Measurements from ENCODE around the gene MBD3.
"Not testable (repeated sequence)": the region's sequence is repeated elsewhere in the genome, so short reads cannot be mapped to it uniquely, and the experiment has no call there.

MBD3 gene

DNA sequence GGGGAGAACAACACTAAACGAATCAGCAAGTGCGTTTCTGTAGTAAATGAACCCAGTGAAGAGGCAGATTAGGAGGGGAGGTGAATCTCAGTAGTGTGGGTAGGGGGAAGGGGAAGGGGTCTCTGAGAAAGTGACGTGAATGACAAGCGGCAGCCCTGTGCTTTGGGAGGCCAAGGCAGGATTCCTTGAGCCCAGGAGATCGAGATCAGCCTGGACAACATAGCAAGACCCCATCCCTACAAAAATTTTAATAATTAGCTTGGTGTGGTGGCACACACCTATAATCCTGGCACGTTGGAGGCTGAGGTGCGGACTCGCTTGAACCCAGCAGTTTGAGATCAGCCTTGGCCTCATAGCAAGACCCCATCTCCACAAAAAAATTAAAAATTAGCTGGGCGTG, 60.7 kb downstream of the MBD3 start:
- H3K36me3 ChIP-seq (replicated peaks; ENCODE audit: low read depth, low read length), result no peaks in the 10 kb centered on the region
- TF ChIP-seq EZH2phosphoT487 (IDR thresholded peaks at IDR 0.05; ENCODE audit: low read depth), result no peak
- TF ChIP-seq, protein P1, sequence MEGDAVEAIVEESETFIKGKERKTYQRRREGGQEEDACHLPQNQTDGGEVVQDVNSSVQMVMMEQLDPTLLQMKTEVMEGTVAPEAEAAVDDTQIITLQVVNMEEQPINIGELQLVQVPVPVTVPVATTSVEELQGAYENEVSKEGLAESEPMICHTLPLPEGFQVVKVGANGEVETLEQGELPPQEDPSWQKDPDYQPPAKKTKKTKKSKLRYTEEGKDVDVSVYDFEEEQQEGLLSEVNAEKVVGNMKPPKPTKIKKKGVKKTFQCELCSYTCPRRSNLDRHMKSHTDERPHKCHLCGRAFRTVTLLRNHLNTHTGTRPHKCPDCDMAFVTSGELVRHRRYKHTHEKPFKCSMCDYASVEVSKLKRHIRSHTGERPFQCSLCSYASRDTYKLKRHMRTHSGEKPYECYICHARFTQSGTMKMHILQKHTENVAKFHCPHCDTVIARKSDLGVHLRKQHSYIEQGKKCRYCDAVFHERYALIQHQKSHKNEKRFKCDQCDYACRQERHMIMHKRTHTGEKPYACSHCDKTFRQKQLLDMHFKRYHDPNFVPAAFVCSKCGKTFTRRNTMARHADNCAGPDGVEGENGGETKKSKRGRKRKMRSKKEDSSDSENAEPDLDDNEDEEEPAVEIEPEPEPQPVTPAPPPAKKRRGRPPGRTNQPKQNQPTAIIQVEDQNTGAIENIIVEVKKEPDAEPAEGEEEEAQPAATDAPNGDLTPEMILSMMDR (IDR thresholded peaks at IDR 0.05; ENCODE audit: low read depth, low read length), result no peak
- no peak overlapping the region for H3K27ac ChIP-seq (ENCODE audit: low read length)
- no peaks in the 10 kb centered on the region for H3K9me3 ChIP-seq (ENCODE audit: insufficient read depth, low read length)
- no peak overlapping the region for H3K9ac ChIP-seq (ENCODE audit: low read length)
- no peaks in the 10 kb centered on the region for H3K79me2 ChIP-seq (ENCODE audit: low read length)
- no peaks in the 10 kb centered on the region for H3K4me1 ChIP-seq (ENCODE audit: low read length)
- H2AFZ ChIP-seq (ENCODE audit: low read depth, low read length), result no peak overlapping the region
- no peaks in the 10 kb centered on the region for H4K20me1 ChIP-seq (ENCODE audit: insufficient read depth, low read length)
- no peaks in the 10 kb centered on the region for H3K27me3 ChIP-seq (ENCODE audit: low read depth, low read length)
- H3K4me2 ChIP-seq (ENCODE audit: low read length), result no peak overlapping the region
- no peak overlapping the region for H3K4me3 ChIP-seq (ENCODE audit: low read length)

DNA sequence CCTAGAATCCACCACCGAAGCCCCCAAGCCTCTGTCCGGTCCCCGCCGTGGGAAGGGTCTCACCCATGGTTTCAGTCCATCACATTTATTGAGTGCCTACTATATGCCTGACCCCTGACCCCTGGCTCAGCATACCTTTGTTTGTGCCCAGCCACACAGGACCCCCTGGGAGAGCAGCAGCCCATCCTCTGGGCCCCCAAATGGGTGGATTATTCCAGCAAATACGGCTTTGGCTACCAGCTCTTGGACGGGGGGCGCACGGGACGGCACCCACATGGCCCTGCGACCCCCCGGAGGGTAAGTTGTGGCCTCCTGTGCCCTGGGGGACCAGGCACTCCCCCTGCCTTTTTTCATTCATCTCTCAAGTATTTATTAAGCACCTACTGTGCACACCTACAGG, 61.1 kb downstream of the MBD3 start:
- no peaks in the 10 kb centered on the region for H3K27me3 ChIP-seq (ENCODE audit: low read depth, low read length)
- H3K36me3 ChIP-seq (replicated peaks; ENCODE audit: low read depth, low read length), result no peaks in the 10 kb centered on the region
- H3K79me2 ChIP-seq (ENCODE audit: low read length), result no peaks in the 10 kb centered on the region
- TF ChIP-seq, protein P1 (IDR thresholded peaks at IDR 0.05; ENCODE audit: low read depth, low read length), result no peak
- no peak for TF ChIP-seq EZH2phosphoT487 (IDR thresholded peaks at IDR 0.05; ENCODE audit: low read depth)
- no peak overlapping the region for H3K4me2 ChIP-seq (ENCODE audit: low read length)
- no peak overlapping the region for H3K27ac ChIP-seq (ENCODE audit: low read length)
- H3K4me3 ChIP-seq (ENCODE audit: low read length), result no peak overlapping the region
- H4K20me1 ChIP-seq (ENCODE audit: insufficient read depth, low read length), result no peaks in the 10 kb centered on the region
- H2AFZ ChIP-seq (ENCODE audit: low read depth, low read length), result no peak overlapping the region
- H3K4me1 ChIP-seq (ENCODE audit: low read length), result no peaks in the 10 kb centered on the region
- no peaks in the 10 kb centered on the region for H3K9me3 ChIP-seq (ENCODE audit: insufficient read depth, low read length)
- no peak overlapping the region for H3K9ac ChIP-seq (ENCODE audit: low read length)

DNA sequence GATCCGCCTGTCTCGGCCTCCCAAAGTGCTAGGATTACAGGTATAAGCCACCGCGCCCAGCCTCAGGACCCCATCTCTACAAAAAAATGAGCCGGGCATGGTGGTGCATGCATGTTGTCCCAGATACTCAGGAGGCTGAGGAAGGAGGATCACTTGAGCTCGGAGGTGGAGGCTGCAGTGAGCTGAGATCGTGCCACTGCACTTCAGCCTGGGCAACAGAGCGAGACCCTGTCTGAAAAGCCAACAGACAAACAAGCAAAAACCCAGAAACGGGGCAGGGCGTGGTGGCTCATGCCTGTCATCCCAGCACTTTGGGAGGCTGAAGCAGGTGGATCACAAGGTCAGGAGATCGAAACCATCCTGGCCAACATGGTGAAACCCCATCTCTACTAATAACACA, 61.8 kb downstream of the MBD3 start:
- not testable (repeated sequence) for H3K27me3 ChIP-seq (ENCODE audit: low read depth, low read length); H3K4me2 ChIP-seq (ENCODE audit: low read length); H4K20me1 ChIP-seq (ENCODE audit: insufficient read depth, low read length); H2AFZ ChIP-seq (ENCODE audit: low read depth, low read length); H3K79me2 ChIP-seq (ENCODE audit: low read length); H3K4me1 ChIP-seq (ENCODE audit: low read length); H3K9ac ChIP-seq (ENCODE audit: low read length); H3K27ac ChIP-seq (ENCODE audit: low read length); H3K36me3 ChIP-seq (replicated peaks; ENCODE audit: low read depth, low read length); H3K4me3 ChIP-seq (ENCODE audit: low read length); H3K9me3 ChIP-seq (ENCODE audit: insufficient read depth, low read length)

DNA sequence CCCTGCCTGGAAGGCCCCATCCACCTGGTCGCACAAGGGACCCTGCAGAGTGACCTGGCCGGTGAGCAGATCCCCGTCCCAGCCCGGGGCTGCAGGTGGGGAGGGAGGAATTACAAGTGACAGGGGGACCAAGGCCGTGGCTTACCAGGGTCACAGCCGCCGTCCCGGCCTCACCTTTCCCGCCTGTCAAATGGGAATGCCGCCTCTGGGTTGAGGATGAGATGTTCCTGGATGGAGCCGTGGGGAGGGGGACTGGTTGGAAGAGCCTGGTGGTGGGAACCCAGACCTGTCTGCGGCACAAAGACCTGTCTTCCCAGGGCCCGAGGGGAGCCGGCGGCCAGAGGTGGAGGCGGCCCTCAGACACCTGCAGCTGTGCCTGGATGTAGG, 63.2 kb downstream of the MBD3 start:
- H3K4me1 ChIP-seq (ENCODE audit: low read length), result no peaks in the 10 kb centered on the region
- no peak overlapping the region for H2AFZ ChIP-seq (ENCODE audit: low read depth, low read length)
- H3K79me2 ChIP-seq (ENCODE audit: low read length), result no peaks in the 10 kb centered on the region
- H3K27me3 ChIP-seq (ENCODE audit: low read depth, low read length), result no peaks in the 10 kb centered on the region
- no peak overlapping the region for H3K27ac ChIP-seq (ENCODE audit: low read length)
- H3K4me2 ChIP-seq (ENCODE audit: low read length), result no peak overlapping the region
- TF ChIP-seq EZH2phosphoT487 (IDR thresholded peaks at IDR 0.05; ENCODE audit: low read depth), result no peak
- TF ChIP-seq, protein P1 (IDR thresholded peaks at IDR 0.05; ENCODE audit: low read depth, low read length), result no peak
- H3K9me3 ChIP-seq (ENCODE audit: insufficient read depth, low read length), result no peaks in the 10 kb centered on the region
- no peaks in the 10 kb centered on the region for H3K36me3 ChIP-seq (replicated peaks; ENCODE audit: low read depth, low read length)
- H3K9ac ChIP-seq (ENCODE audit: low read length), result no peak overlapping the region
- H4K20me1 ChIP-seq (ENCODE audit: insufficient read depth, low read length), result no peaks in the 10 kb centered on the region
- H3K4me3 ChIP-seq (ENCODE audit: low read length), result no peak overlapping the region

Data from OCI-LY3 (cell line).